Measurements from ENCODE around the gene CSNK1A1.

GRCh38 chr5:149493316-149493715 is 57.9 kb downstream of the CSNK1A1 start:
- TF ChIP-seq CSDC2 (CRISPR knock-in tag; IDR thresholded peaks at IDR 0.05) (no peak), RARB (CRISPR knock-in tag; IDR thresholded peaks at IDR 0.05) (no peak), POU6F1 (CRISPR knock-in tag; IDR thresholded peaks at IDR 0.05; ENCODE audit: borderline replicate concordance, low read depth) (no peak), ISL1 (CRISPR knock-in tag; IDR thresholded peaks at IDR 0.05) (no peak), PATZ1 (CRISPR knock-in tag; IDR thresholded peaks at IDR 0.05; ENCODE audit: borderline replicate concordance) (no peak), ZNF8 (CRISPR knock-in tag; IDR thresholded peaks at IDR 0.05) (no peak), TCF4 (CRISPR knock-in tag; IDR thresholded peaks at IDR 0.05; ENCODE audit: borderline replicate concordance) (no peak), ESRRG (CRISPR knock-in tag; IDR thresholded peaks at IDR 0.05) (no peak), TOX (CRISPR knock-in tag; IDR thresholded peaks at IDR 0.05; ENCODE audit: borderline replicate concordance) (no peak), ZFP30 (CRISPR knock-in tag; IDR thresholded peaks at IDR 0.05) (no peak), ZFP3 (CRISPR knock-in tag; IDR thresholded peaks at IDR 0.05) (no peak)
